ENCODE results near the gene CYB5R3. TPM values are rescaled to one million over a fixed set of nuclear protein-coding genes. Genes with fewer than 3 reads are reported as not detected.

CYB5R3 gene
- polyA plus RNA-seq, 2 of the 4 experiments (the other 2 are of a cell fraction), result 30.8 to 51.8 TPM

DNA sequence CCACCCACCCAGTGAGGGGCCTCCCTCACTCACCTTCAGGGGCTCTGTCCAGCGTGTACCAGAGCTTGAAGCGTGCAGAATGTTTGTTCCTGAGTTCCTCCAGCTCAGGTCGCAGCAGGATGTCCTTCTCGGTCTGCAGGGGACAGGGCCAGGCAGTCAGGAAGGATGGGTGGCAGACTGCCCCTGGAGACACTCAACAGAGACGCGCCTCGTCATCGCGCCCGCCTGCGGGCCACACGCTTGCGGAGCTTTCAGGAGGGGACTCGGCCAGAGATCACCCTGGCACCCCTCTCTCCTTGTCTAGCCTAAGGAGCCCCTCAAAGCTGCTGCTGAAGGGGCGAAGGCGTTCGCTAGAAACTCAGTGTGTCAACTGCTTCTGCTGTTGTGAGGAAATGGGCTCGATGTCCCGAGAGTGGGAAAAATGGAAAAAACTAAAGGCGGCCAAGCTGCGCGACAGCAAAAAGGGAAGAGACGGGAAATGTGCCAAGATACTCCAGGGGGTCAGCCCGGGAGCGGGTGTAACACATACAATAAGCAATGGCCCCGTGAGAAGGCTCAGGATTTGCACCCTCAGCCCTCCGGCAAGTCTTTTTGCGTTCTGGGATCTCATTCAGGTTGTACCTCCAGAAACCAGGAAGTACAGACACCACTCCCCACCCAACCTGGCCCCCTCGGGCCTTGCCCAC, 25.3 kb downstream of the CYB5R3 start (continued):
- TF ChIP-seq JUNB (IDR thresholded peaks at IDR 0.05) (no peak), SMC3 (IDR thresholded peaks at IDR 0.05) (no peak)

GRCh38 chr22:42623301-42623751, 25.9 kb downstream of the CYB5R3 start:
- ATAC-seq (no peak), FAIRE-seq (no peak), DNase-seq (ENCODE audit: low read depth in 1 of 2, low spot score in 1 of 2) (no peak)
- TF ChIP-seq ZSCAN20 (CRISPR knock-in tag; IDR thresholded peaks at IDR 0.05) (no peak), NPAS2 (CRISPR knock-in tag; IDR thresholded peaks at IDR 0.05; ENCODE audit: borderline replicate concordance) (no peak), PHF8 (IDR thresholded peaks at IDR 0.05; ENCODE audit: borderline replicate concordance, low read depth) (no peak), HOXA7 (CRISPR knock-in tag; IDR thresholded peaks at IDR 0.05) (no peak), BCL3 (IDR thresholded peaks at IDR 0.05) (no peak), RFX5 (IDR thresholded peaks at IDR 0.05) (no peak), CBX2 (IDR thresholded peaks at IDR 0.05; ENCODE audit: borderline replicate concordance, low read depth) (no peak), KDM1A (IDR thresholded peaks at IDR 0.05; ENCODE audit: low read depth) (no peak)
- TF ChIP-seq, protein P1, sequence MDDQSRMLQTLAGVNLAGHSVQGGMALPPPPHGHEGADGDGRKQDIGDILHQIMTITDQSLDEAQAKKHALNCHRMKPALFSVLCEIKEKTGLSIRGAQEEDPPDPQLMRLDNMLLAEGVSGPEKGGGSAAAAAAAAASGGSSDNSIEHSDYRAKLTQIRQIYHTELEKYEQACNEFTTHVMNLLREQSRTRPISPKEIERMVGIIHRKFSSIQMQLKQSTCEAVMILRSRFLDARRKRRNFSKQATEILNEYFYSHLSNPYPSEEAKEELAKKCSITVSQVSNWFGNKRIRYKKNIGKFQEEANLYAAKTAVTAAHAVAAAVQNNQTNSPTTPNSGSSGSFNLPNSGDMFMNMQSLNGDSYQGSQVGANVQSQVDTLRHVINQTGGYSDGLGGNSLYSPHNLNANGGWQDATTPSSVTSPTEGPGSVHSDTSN (IDR thresholded peaks at IDR 0.05), result no peak
- Histone ChIP-seq H3K4me3 (no peak overlapping the region), H3K27ac (no peak overlapping the region), H3K4me2 (no peak overlapping the region), H3K9me3 (no peaks in the 10 kb centered on the region), H3K4me1 (peaks cover 10% of the 10 kb centered on the region; the same call in 2 of the 3 replicates)
- 97% methylated on average over 5 of the region's 18 CpGs for WGBS (ENCODE audit: missing lambda C conversion rate)
- ChIA-PET CTCF (interaction anchor here (0.6 to 4.3 kb wide), 7 partner anchors 9 to 467 kb away, joined by 3 to 42 read pairs (median 5); no protein-coding TSS in a partner anchor), POLR2A (interaction anchor here (1.0 kb wide), 1 partner anchor 26 kb away, joined by 5 read pairs; the partner anchor contains the start of gene CYB5R3)

- no peaks in the 10 kb centered on the region for H3K9me3 ChIP-seq
- CTCF ChIA-PET, result interaction anchor here (0.6 to 4.3 kb wide), 19 partner anchors 8 to 529 kb away, joined by 3 to 42 read pairs (median 5); partner anchors contain the start of gene CYB5R3
- no peak overlapping the region for H3K27ac ChIP-seq
- POLR2A ChIA-PET, result no interaction called here
- no peak for FAIRE-seq
- no peak overlapping the region for H3K4me3 ChIP-seq
- 85% methylated on average over 12 of the region's 20 CpGs for WGBS (ENCODE audit: missing lambda C conversion rate)
- no peak overlapping the region for H3K4me2 ChIP-seq
- ATAC-seq, result no peak
- no peak for TF ChIP-seq MAFK (IDR thresholded peaks at IDR 0.05; ENCODE audit: partially characterized antibody)
- no peak for TF ChIP-seq HDAC2 (IDR thresholded peaks at IDR 0.05)
- TF ChIP-seq, protein P2, sequence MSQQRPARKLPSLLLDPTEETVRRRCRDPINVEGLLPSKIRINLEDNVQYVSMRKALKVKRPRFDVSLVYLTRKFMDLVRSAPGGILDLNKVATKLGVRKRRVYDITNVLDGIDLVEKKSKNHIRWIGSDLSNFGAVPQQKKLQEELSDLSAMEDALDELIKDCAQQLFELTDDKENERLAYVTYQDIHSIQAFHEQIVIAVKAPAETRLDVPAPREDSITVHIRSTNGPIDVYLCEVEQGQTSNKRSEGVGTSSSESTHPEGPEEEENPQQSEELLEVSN (IDR thresholded peaks at IDR 0.05; ENCODE audit: borderline replicate concordance, low read depth), result no peak
- no peak for TF ChIP-seq KDM5A (IDR thresholded peaks at IDR 0.05)
- TF ChIP-seq EHF (CRISPR knock-in tag; IDR thresholded peaks at IDR 0.05), result no peak
- TF ChIP-seq MYC (IDR thresholded peaks at IDR 0.05; ENCODE audit: borderline replicate concordance, low read length), result no peak
- no peak for TF ChIP-seq EHMT2 (IDR thresholded peaks at IDR 0.05; ENCODE audit: low read depth)
- TF ChIP-seq GATA3 (IDR thresholded peaks at IDR 0.05; ENCODE audit: borderline replicate concordance), result no peak
- TF ChIP-seq ZFP36 (IDR thresholded peaks at IDR 0.05; ENCODE audit: borderline replicate concordance, partially characterized antibody), result no peak
- TF ChIP-seq SREBF2 (IDR thresholded peaks at IDR 0.05), result no peak
- no peak for TF ChIP-seq ZSCAN20 (CRISPR knock-in tag; IDR thresholded peaks at IDR 0.05)
- no peak for TF ChIP-seq KDM1A (IDR thresholded peaks at IDR 0.05; ENCODE audit: low read depth)
- no peak for TF ChIP-seq EP300 (IDR thresholded peaks at IDR 0.05)
- peaks cover 10% of the 10 kb centered on the region; the same call in 2 of the 3 replicates for H3K4me1 ChIP-seq
- no peak for DNase-seq (ENCODE audit: low read depth in 1 of 2, low spot score in 1 of 2)
These were observed 27.0 kb downstream of the CYB5R3 start for GRCh38 chr22:42622061-42622710.
